ENCODE data around the gene FBLN7. TPM values are rescaled to one million over a fixed set of nuclear protein-coding genes. Genes with fewer than 3 reads are reported as not detected.
"Not testable (repeated sequence)": the region's sequence is repeated elsewhere in the genome, so short reads cannot be mapped to it uniquely, and the experiment has no call there.

Gene FBLN7
- total and polyA plus RNA-seq, 2 experiments from 2014 or later: 1.6 to 1.7 TPM

DNA sequence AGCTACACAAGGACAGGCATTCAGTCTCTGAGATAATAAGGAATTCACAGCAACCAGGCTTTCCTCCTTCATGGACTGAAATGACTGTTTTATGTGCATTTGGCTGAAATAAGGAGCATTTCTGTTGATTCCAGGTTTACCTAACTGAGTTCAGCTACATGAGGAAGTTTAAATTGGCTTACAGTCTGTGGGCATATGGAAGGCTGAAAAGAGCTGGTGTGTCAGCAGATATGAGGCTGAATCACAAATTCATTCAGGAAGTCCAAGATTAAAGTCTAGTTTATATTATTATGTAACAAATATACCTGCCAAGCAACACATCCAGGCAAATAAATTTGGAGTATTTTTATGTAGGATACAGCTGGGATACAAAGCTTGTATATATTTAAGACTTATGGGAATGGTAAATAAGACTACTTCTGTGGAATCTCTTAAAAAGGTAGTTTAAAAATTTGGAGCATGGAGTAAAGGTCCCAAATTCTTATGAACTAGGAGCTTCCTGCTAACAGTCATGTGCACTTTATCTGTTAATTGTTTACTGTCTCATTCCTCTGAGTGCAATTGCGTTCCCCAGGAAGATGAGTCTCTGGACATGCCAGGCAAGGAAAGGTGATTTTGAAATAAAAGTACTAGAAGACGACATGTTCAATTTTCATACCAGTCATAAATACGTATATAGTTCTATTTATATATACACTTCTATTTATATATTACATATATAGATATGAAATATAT lies 63.7 kb downstream of the FBLN7 start:
- no peak overlapping the region for H2AFZ ChIP-seq
- 82% methylated on average over 3 of the region's 3 CpGs for WGBS (ENCODE audit: low lambda C conversion rate, missing lambda C conversion rate)
- H3K36me3 ChIP-seq (replicated peaks; ENCODE audit: insufficient read depth, low read depth): no peaks in the 10 kb centered on the region
- H3K9me2 ChIP-seq (replicated peaks; ENCODE audit: insufficient read depth): no peaks in the 10 kb centered on the region
- no peak overlapping the region for H3K4me3 ChIP-seq
- H3K79me2 ChIP-seq: no peaks in the 10 kb centered on the region
- H3K27me3 ChIP-seq: no peaks in the 10 kb centered on the region
- H3K27ac ChIP-seq: no peak overlapping the region
- no peaks in the 10 kb centered on the region for H4K20me1 ChIP-seq (ENCODE audit: insufficient read depth, poor library complexity, severe bottlenecking)
- TF ChIP-seq, protein P1, sequence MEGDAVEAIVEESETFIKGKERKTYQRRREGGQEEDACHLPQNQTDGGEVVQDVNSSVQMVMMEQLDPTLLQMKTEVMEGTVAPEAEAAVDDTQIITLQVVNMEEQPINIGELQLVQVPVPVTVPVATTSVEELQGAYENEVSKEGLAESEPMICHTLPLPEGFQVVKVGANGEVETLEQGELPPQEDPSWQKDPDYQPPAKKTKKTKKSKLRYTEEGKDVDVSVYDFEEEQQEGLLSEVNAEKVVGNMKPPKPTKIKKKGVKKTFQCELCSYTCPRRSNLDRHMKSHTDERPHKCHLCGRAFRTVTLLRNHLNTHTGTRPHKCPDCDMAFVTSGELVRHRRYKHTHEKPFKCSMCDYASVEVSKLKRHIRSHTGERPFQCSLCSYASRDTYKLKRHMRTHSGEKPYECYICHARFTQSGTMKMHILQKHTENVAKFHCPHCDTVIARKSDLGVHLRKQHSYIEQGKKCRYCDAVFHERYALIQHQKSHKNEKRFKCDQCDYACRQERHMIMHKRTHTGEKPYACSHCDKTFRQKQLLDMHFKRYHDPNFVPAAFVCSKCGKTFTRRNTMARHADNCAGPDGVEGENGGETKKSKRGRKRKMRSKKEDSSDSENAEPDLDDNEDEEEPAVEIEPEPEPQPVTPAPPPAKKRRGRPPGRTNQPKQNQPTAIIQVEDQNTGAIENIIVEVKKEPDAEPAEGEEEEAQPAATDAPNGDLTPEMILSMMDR (IDR thresholded peaks at IDR 0.05; ENCODE audit: poor library complexity): no peak
- TF ChIP-seq EZH2 (IDR thresholded peaks at IDR 0.05; ENCODE audit: borderline replicate concordance): no peak
- TF ChIP-seq EZH2phosphoT487 (IDR thresholded peaks at IDR 0.05; ENCODE audit: low read depth, severe bottlenecking, unreplicated experiment): no peak
- DNase-seq (ENCODE audit: low spot score): no peak
- H3K4me1 ChIP-seq (ENCODE audit: insufficient read depth): no peaks in the 10 kb centered on the region
- no peak overlapping the region for H3K4me2 ChIP-seq
- no peaks in the 10 kb centered on the region for H3K9me3 ChIP-seq (ENCODE audit: low read depth)

DNA sequence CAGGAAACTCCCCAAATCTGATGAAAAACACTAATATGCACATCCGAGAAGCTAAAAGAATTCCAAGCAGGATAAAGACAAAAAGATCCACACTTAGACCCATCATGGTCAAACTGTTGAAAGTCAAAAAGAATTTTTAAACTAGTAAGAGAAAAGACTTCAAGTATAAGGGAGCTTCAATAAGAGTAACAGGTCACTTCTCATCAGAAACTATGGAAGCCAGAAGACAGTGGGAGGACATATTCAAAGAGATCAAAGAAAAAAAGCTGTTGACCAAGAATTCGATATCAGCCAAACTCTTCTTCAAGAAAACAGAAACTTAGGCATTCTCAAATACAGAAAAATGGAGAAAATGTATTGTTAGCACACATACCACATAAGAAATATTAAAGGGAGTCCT lies 66.2 kb downstream of the FBLN7 start:
- no peak for DNase-seq (ENCODE audit: low spot score)
- Histone ChIP-seq H3K4me1 (ENCODE audit: insufficient read depth) (no peaks in the 10 kb centered on the region), H3K36me3 (replicated peaks; ENCODE audit: insufficient read depth, low read depth) (no peaks in the 10 kb centered on the region), H2AFZ (no peak overlapping the region), H3K4me3 (no peak overlapping the region), H3K27me3 (no peaks in the 10 kb centered on the region), H3K9me2 (replicated peaks; ENCODE audit: insufficient read depth) (no peaks in the 10 kb centered on the region), H3K27ac (no peak overlapping the region), H3K4me2 (no peak overlapping the region), H4K20me1 (ENCODE audit: insufficient read depth, poor library complexity, severe bottlenecking) (no peaks in the 10 kb centered on the region), H3K9me3 (ENCODE audit: low read depth) (no peaks in the 10 kb centered on the region), H3K79me2 (no peaks in the 10 kb centered on the region)
- TF ChIP-seq, protein P1 (IDR thresholded peaks at IDR 0.05; ENCODE audit: poor library complexity): no peak
- TF ChIP-seq EZH2phosphoT487 (IDR thresholded peaks at IDR 0.05; ENCODE audit: low read depth, severe bottlenecking, unreplicated experiment) (no peak), EZH2 (IDR thresholded peaks at IDR 0.05; ENCODE audit: borderline replicate concordance) (no peak)
- WGBS (ENCODE audit: low lambda C conversion rate, missing lambda C conversion rate): 93% methylated on average over 2 of the region's 2 CpGs

DNA sequence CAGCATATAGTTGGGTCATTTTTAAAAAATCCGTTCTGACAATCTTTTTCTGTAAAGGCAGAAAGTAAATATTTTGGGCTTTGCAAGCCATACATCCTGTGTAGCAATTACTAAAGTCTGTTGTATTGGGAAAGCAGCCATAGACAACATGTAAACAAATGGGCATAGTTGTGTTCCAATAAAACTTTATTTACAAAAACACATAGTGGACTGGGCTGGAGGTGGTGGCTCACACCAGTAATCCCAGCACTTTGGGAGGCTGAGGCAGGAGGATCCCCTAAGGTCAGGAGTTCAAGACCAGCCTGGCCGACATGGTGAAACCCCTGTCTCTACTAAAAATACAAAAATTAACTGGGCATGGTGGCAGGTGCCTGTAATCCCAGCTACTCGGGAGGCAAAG lies 69.7 kb downstream of the FBLN7 start:
- H3K4me3 ChIP-seq; H4K20me1 ChIP-seq (ENCODE audit: insufficient read depth, poor library complexity, severe bottlenecking); H3K4me2 ChIP-seq; H3K27me3 ChIP-seq; H3K36me3 ChIP-seq (replicated peaks; ENCODE audit: insufficient read depth, low read depth); H2AFZ ChIP-seq; H3K9me2 ChIP-seq (replicated peaks; ENCODE audit: insufficient read depth); DNase-seq (ENCODE audit: low spot score); H3K9me3 ChIP-seq (ENCODE audit: low read depth); H3K79me2 ChIP-seq; H3K4me1 ChIP-seq (ENCODE audit: insufficient read depth); H3K27ac ChIP-seq: not testable (repeated sequence)
- WGBS (ENCODE audit: low lambda C conversion rate, missing lambda C conversion rate): 90% methylated on average over 3 of the region's 3 CpGs

DNA sequence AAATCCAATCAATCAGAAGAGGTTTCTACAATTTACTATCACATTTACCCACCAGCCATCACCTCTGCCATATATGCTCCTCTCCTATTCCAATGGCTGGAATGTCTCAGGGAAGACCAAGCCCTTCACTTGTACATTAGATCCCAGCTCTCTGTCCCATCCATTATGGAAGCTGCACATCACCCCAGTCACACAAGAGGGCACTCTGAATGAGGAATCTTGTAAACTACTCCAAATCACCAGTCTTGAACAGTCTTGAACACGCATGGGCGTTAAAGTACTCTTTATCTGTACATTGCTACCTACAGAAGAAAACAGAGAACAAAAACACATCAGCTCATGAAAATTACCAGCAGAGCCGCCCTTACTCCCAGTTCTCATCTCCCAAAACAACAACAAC lies 78.0 kb downstream of the FBLN7 start:
- Histone ChIP-seq H3K4me1 (ENCODE audit: insufficient read depth) (no peaks in the 10 kb centered on the region), H3K9me3 (ENCODE audit: low read depth) (no peaks in the 10 kb centered on the region), H3K79me2 (no peaks in the 10 kb centered on the region), H3K27ac (no peak overlapping the region), H3K4me2 (no peak overlapping the region), H4K20me1 (ENCODE audit: insufficient read depth, poor library complexity, severe bottlenecking) (no peaks in the 10 kb centered on the region), H2AFZ (no peak overlapping the region), H3K4me3 (no peak overlapping the region), H3K9me2 (replicated peaks; ENCODE audit: insufficient read depth) (no peaks in the 10 kb centered on the region), H3K27me3 (no peaks in the 10 kb centered on the region), H3K36me3 (replicated peaks; ENCODE audit: insufficient read depth, low read depth) (no peaks in the 10 kb centered on the region)
- DNase-seq (ENCODE audit: low spot score): no peak
- TF ChIP-seq, protein P1 (IDR thresholded peaks at IDR 0.05; ENCODE audit: poor library complexity): no peak
- TF ChIP-seq EZH2 (IDR thresholded peaks at IDR 0.05; ENCODE audit: borderline replicate concordance) (no peak), EZH2phosphoT487 (IDR thresholded peaks at IDR 0.05; ENCODE audit: low read depth, severe bottlenecking, unreplicated experiment) (no peak)
- WGBS (ENCODE audit: low lambda C conversion rate, missing lambda C conversion rate): 91% methylated on average over 3 of the region's 3 CpGs

Data from hepatocyte (in vitro differentiated cells).